ENCODE data around the gene PFDN6. TPM values are rescaled to one million over a fixed set of nuclear protein-coding genes. Genes with fewer than 3 reads are reported as not detected.

The PFDN6 gene
- total and polyA plus RNA-seq, 2 of the 13 experiments (the other 11 are each of a cell fraction or from before 2014, with no cell fraction given) = 75.5 to 87.0 TPM

- peaks cover 58% of the 10 kb centered on the region for H3K4me1 ChIP-seq (ENCODE audit: insufficient read depth, low read length)
- no TSS peak for BruUV-seq (replicated peaks)
- peaks cover 5 to 31% of the 10 kb centered on the region in 2 experiments for H3K36me3 ChIP-seq (replicated peaks in 1 of 2; ENCODE audit: control insufficient read depth in 1 of 2, insufficient read depth in 2 of 2, low read length in 2 of 2)
- intact Hi-C loops (cut with micrococcal nuclease; ENCODE audit: unreplicated experiment) (no loop called here), in situ Hi-C loops (cut with HindIII; ENCODE audit: extremely low pct_ligation_motif_present, low pct_unique_long_range_greater_than_20kb) (no loop called here)
- H2AFZ ChIP-seq (ENCODE audit: low read length) = no peak overlapping the region
- no peak overlapping the region for H3K9ac ChIP-seq (ENCODE audit: insufficient read depth, low read depth, low read length)
- TF ChIP-seq PHF5A (CRISPR knock-in tag; IDR thresholded peaks at IDR 0.05; ENCODE audit: low read depth, unreplicated experiment) (no peak), ZBTB33 (CRISPR knock-in tag; IDR thresholded peaks at IDR 0.05) (no peak), CREBL2 (CRISPR knock-in tag; IDR thresholded peaks at IDR 0.05; ENCODE audit: borderline replicate concordance) (no peak), ERF (CRISPR knock-in tag; IDR thresholded peaks at IDR 0.05) (no peak), HIVEP1 (CRISPR knock-in tag; IDR thresholded peaks at IDR 0.05) (no peak), ZNF619 (CRISPR knock-in tag; IDR thresholded peaks at IDR 0.05) (no peak), ETV6 (CRISPR knock-in tag; conservative IDR thresholded peaks at IDR 0.05) (no peak), ZNF333 (CRISPR knock-in tag; IDR thresholded peaks at IDR 0.05; ENCODE audit: borderline replicate concordance) (no peak), ZNF549 (CRISPR knock-in tag; IDR thresholded peaks at IDR 0.05) (no peak), ARID5B (CRISPR knock-in tag; IDR thresholded peaks at IDR 0.05) (no peak), ZNF224 (CRISPR knock-in tag; IDR thresholded peaks at IDR 0.05) (no peak), RXRA (CRISPR knock-in tag; IDR thresholded peaks at IDR 0.05) (no peak), ASH2L (IDR thresholded peaks at IDR 0.05; ENCODE audit: insufficient read length, low read depth, low read length) (no peak), SALL2 (CRISPR knock-in tag; IDR thresholded peaks at IDR 0.05) (no peak), ZNF12 (CRISPR knock-in tag; IDR thresholded peaks at IDR 0.05) (no peak)
- ChIA-PET POLR2A (interaction anchor here (0.9 to 3.9 kb wide), 2 partner anchors 19 to 120 kb away, joined by 3 to 57 read pairs; partner anchors contain the start of gene RGL2), CTCF (ENCODE audit: low intra/inter-chr PET ratio, low total read pairs) (no interaction called here)
- no peak overlapping the region for H3K4me3 ChIP-seq (replicated peaks in 1 of 3; ENCODE audit: insufficient read depth in 1 of 3, low read depth in 2 of 3, low read length in 3 of 3)
- no peak for ATAC-seq
- H3K79me2 ChIP-seq (ENCODE audit: insufficient read depth, low read length) = peaks cover 22% of the 10 kb centered on the region
- peaks cover 3% of the 10 kb centered on the region; the same call in 1 of the 2 replicates for H4K20me1 ChIP-seq (ENCODE audit: insufficient read depth, low read length)
- no peak for FAIRE-seq
- H3K4me2 ChIP-seq (ENCODE audit: low read depth, low read length) = no peak overlapping the region
- 95% methylated on average over 3 of the region's 3 CpGs for WGBS (ENCODE audit: low lambda C conversion rate)
- H3K27me3 ChIP-seq (ENCODE audit: control insufficient read depth in 1 of 2, insufficient read depth in 2 of 2, low read length in 2 of 2) = no peaks in the 10 kb centered on the region; a peak in 2 of 5 replicates
- no peaks in the 10 kb centered on the region for H3K9me3 ChIP-seq (ENCODE audit: low read length)
- no peak for DNase-seq (ENCODE audit: low spot score)
- H3K27ac ChIP-seq (ENCODE audit: extremely low read length, insufficient read depth, low read length) = no peak overlapping the region
These were observed 30.5 kb downstream of the PFDN6 start for GRCh38 chr6:33319939-33320314.
